ENCODE measurements around the gene ZSCAN26. TPM values are rescaled to one million over a fixed set of nuclear protein-coding genes. Genes with fewer than 3 reads are reported as not detected.

The ZSCAN26 gene
- total and polyA plus RNA-seq, 8 donors = 9.6 to 50.2 (median 38.5) TPM

DNA sequence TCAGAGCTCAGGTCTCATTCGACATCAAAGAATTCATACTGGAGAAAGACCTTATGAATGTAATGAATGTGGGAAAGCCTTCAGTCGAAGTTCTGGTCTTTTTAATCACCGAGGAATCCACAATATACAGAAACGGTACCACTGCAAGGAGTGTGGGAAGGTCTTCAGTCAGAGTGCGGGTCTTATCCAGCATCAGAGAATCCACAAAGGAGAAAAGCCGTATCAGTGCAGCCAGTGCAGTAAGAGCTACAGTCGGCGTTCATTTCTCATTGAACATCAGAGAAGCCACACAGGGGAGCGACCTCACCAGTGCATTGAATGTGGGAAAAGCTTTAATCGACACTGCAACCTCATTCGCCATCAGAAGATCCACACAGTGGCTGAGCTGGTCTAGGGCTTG, 34.2 kb upstream of the ZSCAN26 start:
- ATAC-seq (no peak), DNase-seq (no peak)
- TF ChIP-seq CTCF (IDR thresholded peaks at IDR 0.05) = no peak
- Histone ChIP-seq H3K4me1 (no peaks in the 10 kb centered on the region), H3K27ac (no peak overlapping the region), H3K36me3 (peaks cover 0 to 68% of the 10 kb centered on the region in 2 donors), H3K9me3 (no peaks in the 10 kb centered on the region), H3K27me3 (no peaks in the 10 kb centered on the region), H3K4me3 (no peak overlapping the region)
- intact Hi-C loops (cut with DNase I) = no loop called here

DNA sequence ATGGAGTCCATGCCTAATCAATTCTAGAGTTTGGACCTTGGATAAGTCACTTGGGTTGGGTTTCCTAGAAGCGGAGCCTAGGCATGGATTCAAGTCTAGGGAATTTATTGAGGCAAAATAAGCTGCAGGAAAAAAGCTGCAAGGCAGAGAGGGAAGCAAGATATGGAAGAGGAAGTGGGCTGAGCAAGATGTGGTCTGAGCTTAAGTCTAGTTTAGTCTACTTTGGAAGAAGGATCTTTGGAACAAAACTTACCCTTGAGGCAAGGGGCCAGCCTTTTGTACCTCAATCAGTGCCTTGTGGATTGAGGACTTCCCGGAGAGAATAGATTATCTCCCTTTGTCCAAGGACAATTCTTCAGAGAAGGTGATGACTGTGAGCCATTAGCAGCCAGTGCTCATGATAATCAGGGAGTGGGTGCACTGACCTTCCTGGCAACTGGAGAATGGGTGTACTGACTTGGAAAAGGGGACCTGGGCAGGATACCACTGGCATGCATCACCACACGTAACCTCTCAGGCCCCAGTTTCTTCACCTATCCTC, 31.0 kb upstream of the ZSCAN26 start:
- Histone ChIP-seq H3K4me1 (no peaks in the 10 kb centered on the region), H3K36me3 (peaks cover 0 to 45% of the 10 kb centered on the region in 2 donors), H3K27me3 (no peaks in the 10 kb centered on the region), H3K27ac (no peak overlapping the region), H3K4me3 (no peak overlapping the region), H3K9me3 (no peaks in the 10 kb centered on the region)
- TF ChIP-seq CTCF (IDR thresholded peaks at IDR 0.05) = no peak
- ATAC-seq = no peak
- intact Hi-C loops (cut with DNase I) = no loop called here
- no peak for DNase-seq

DNA sequence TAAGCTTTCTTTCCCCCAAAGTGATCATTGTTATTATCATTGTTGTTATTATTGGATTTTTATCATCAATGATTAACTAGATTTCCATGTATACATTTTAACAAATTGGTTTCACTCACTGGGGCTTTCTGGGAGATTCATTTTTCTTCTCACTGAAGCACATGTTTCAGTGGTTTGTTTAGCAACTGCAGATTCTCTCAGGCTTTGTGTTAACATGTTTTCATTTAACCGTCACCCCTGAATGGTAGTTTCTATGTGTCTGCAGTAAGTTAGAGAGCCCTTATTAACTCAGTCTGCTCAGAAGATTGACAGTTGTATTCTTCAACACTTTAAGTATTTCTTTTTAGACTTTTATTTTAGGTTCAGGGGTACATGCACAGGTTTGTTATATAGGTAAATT, 27.3 kb upstream of the ZSCAN26 start:
- H3K27ac ChIP-seq = no peak overlapping the region
- ATAC-seq = no peak
- intact Hi-C loops (cut with DNase I) = no loop called here
- no peaks in the 10 kb centered on the region for H3K4me1 ChIP-seq
- DNase-seq = no peak
- no peaks in the 10 kb centered on the region for H3K9me3 ChIP-seq
- H3K4me3 ChIP-seq = no peak overlapping the region
- TF ChIP-seq CTCF (IDR thresholded peaks at IDR 0.05) = no peak
- no peaks in the 10 kb centered on the region for H3K27me3 ChIP-seq
- peaks cover 0 to 22% of the 10 kb centered on the region in 2 donors for H3K36me3 ChIP-seq

DNA sequence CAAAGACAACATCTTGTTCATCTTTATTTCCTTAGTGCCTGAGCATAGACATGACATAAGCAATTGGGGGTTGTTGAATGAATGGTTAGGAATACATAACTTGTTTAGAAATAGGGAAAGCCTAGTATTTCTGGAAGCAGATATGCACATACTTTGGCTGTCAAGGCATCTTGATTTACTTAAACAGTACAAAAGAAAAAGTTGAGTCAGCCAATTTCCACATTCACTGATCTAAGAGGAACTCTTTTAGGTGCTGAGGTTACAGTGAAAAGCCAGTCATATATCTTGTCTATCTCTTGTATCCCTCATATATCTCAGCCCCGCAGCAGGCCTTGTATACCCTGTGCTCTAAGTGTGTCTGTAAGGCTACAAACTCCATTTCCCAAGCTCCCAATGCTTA, 26.5 kb upstream of the ZSCAN26 start:
- Histone ChIP-seq H3K4me3 (no peak overlapping the region), H3K9me3 (no peaks in the 10 kb centered on the region), H3K36me3 (peaks cover 0 to 29% of the 10 kb centered on the region in 2 donors), H3K27me3 (no peaks in the 10 kb centered on the region), H3K4me1 (no peaks in the 10 kb centered on the region), H3K27ac (no peak overlapping the region)
- ATAC-seq (no peak), DNase-seq (no peak)
- intact Hi-C loops (cut with DNase I) = no loop called here
- no peak for TF ChIP-seq CTCF (IDR thresholded peaks at IDR 0.05)

GRCh38 chr6:28243946-28244345, 23.0 kb upstream of the ZSCAN26 start:
- no peaks in the 10 kb centered on the region for H3K9me3 ChIP-seq
- no peak for TF ChIP-seq CTCF (IDR thresholded peaks at IDR 0.05)
- ATAC-seq (no peak), DNase-seq (no peak)
- H3K27me3 ChIP-seq = no peaks in the 10 kb centered on the region
- no peaks in the 10 kb centered on the region for H3K4me1 ChIP-seq
- intact Hi-C loops (cut with DNase I) = no loop called here
- H3K27ac ChIP-seq = no peak overlapping the region
- H3K36me3 ChIP-seq = peaks cover 0 to 55% of the 10 kb centered on the region in 2 donors
- no peak overlapping the region for H3K4me3 ChIP-seq
